Panc1 (cell line): ENCODE results near the gene CFAP157.

Experiments used
- CTCF ChIP-seq: fragments of 450-650 bp; IDR thresholded peaks from 2 replicates; pipeline ENCODE4 v1.5.1; 2017; ENCODE audit warnings: mild to moderate bottlenecking
- POLR2AphosphoS5 ChIP-seq: IDR thresholded peaks from 2 replicates; pipeline ENCODE4 v1.6.1; 2012; ENCODE audit warnings: mild to moderate bottlenecking, low read depth, low read length, moderate library complexity

- TF ChIP-seq CTCF (no peak), POLR2AphosphoS5 (no peak)
Measured at GRCh38 chr9:127714951-127715469, 8.2 kb downstream of the CFAP157 start.
